GM10266 (cell line): ENCODE data around the gene SUPT3H.
"Not testable (repeated sequence)": the region's sequence is repeated elsewhere in the genome, so short reads cannot be mapped to it uniquely, and the experiment has no call there.

Source experiments
- DNase-seq: peaks from one replicate; pipeline ENCODE4 v3.0.0; 2012; ENCODE audit errors: extremely low spot score
- TF ChIP-seq, protein P1 (sequence below): IDR thresholded peaks from 2 replicates; pipeline ENCODE4 v1.5.1; 2012; ENCODE audit warnings: mild to moderate bottlenecking, low read depth; ENCODE audit not compliant: control insufficient read depth, insufficient read depth; ENCODE audit errors: missing control alignments

The SUPT3H gene

GRCh38 chr6:44914141-44914540 is 463.6 kb downstream of the SUPT3H start:
- TF ChIP-seq, protein P1, sequence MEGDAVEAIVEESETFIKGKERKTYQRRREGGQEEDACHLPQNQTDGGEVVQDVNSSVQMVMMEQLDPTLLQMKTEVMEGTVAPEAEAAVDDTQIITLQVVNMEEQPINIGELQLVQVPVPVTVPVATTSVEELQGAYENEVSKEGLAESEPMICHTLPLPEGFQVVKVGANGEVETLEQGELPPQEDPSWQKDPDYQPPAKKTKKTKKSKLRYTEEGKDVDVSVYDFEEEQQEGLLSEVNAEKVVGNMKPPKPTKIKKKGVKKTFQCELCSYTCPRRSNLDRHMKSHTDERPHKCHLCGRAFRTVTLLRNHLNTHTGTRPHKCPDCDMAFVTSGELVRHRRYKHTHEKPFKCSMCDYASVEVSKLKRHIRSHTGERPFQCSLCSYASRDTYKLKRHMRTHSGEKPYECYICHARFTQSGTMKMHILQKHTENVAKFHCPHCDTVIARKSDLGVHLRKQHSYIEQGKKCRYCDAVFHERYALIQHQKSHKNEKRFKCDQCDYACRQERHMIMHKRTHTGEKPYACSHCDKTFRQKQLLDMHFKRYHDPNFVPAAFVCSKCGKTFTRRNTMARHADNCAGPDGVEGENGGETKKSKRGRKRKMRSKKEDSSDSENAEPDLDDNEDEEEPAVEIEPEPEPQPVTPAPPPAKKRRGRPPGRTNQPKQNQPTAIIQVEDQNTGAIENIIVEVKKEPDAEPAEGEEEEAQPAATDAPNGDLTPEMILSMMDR, result no peak
- no peak for DNase-seq

GRCh38 chr6:44906761-44907160 is 471.0 kb downstream of the SUPT3H start:
- TF ChIP-seq, protein P1, result no peak
- DNase-seq, result no peak

- DNase-seq, result not testable (repeated sequence)
Measured at GRCh38 chr6:44900358-44900757, 477.4 kb downstream of the SUPT3H start.

DNA sequence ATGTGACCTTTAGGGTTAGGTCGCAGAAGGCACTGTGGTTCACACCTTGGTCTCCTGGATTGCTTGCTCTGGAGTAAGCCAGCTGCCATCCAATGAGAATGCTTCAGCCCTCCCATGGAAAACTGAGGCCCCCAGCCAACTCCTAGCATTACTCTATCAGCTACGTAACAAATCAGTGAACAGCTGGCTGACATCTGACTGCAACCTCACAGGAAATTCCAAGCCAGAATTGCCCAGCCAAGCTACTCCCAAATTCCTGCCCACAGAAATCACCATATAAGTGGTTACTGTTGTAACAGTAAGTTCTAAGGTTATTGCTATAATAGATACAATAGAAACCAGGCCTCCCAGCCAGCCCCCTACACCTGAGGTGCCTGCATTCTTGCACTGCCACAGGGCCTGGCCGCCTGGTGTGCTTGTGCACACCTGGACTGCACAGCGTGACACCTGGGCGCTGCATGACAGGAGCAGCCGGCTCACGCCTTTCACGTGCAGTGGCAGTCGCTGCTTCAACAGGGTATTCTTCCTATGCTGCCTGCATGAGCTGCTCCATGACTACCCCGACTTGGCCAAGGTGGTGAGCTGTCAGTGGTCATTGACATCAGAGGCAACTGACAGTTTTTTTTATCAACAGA is 479.3 kb downstream of the SUPT3H start:
- no peak for DNase-seq
- TF ChIP-seq, protein P1, result no peak

- no peak for DNase-seq
- TF ChIP-seq, protein P1, result no peak
Measured at GRCh38 chr6:44897316-44897715, 480.4 kb downstream of the SUPT3H start.

GRCh38 chr6:44896701-44897100 is 481.0 kb downstream of the SUPT3H start:
- TF ChIP-seq, protein P1, result no peak
- no peak for DNase-seq

GRCh38 chr6:44892579-44892978 is 485.2 kb downstream of the SUPT3H start:
- no peak for DNase-seq
- TF ChIP-seq, protein P1, result no peak

DNA sequence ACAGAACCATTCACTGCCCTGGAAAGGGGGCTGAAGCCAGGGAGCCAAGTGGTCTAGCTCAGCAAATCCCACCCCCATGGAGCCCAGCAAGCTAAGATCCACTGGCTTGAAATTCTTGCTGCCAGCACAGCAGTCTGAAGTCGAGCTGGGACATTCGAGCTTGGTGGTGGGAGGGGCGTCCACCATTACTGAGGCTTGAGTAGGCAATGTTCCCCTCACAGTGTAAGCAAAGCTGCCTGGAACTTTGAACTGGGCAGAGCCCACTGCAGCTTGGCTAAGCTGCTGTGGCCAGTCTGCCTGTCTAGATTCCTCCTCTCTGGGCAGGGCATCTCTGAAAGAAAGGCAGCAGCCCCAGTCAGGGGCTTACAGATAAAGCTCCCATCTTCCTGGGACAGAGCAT is 498.7 kb downstream of the SUPT3H start:
- DNase-seq, result not testable (repeated sequence)

DNA sequence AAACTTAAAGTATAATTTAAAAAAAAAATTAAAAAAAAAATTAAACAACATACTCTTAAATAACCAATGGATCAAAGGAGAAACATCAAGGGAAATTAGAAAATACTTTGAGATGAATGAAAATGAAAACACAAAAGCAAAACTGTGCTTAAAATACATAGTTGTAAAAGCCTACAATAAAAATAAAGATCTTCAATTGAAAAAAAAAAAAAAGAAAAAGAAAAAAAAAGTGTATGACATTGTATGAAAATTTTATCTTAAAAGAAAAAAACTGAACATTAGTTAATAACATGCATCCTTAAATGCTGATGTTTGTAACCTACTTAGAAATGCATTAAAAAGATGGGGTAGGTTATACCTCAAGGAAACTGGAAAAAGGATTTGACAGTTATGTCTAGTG is 501.1 kb downstream of the SUPT3H start:
- DNase-seq, result not testable (repeated sequence)
